Keratinocyte (primary cell): ENCODE measurements around the gene NLRP9. TPM values are rescaled to one million over a fixed set of nuclear protein-coding genes. Genes with fewer than 3 reads are reported as not detected.

Experiments used
- DNase-seq: peaks from one replicate; pipeline ENCODE4 v3.0.0-alpha.2; 2011; ENCODE audit warnings: low read depth, missing footprints, low spot score
- FAIRE-seq: peaks from 2 replicates; lab custom pipeline; 2011; peaks lifted over from hg19 to GRCh38; lab: Jason Lieb, UNC
- H2AFZ ChIP-seq: 2 replicates; pipeline ENCODE4 v1.6.0; 2012; ENCODE audit warnings: low read length, control low read depth, inconsistent platforms; ENCODE audit not compliant: control insufficient read depth
- H3K27ac ChIP-seq: 2 replicates; pipeline ENCODE4 v1.5.1; 2011; ENCODE audit warnings: low read length; ENCODE audit not compliant: control insufficient read depth, insufficient read depth
- H3K27me3 ChIP-seq: 3 replicates; pipeline ENCODE4 v1.6.0; 2011; ENCODE audit warnings: low read length; ENCODE audit not compliant: control insufficient read depth, insufficient read depth; ENCODE audit errors: extremely low read depth
- H3K36me3 ChIP-seq, 2 experiments: 2 replicates in 1 of 2; 3 replicates in 1 of 2; pipeline ENCODE4 v1.5.1; 2011; ENCODE audit warnings: low read length in 2 of 2, mild to moderate bottlenecking in 1 of 2; ENCODE audit not compliant: control insufficient read depth in 2 of 2, insufficient read depth in 2 of 2; ENCODE audit errors: extremely low read depth in 1 of 2
- H3K4me1 ChIP-seq: 3 replicates; pipeline ENCODE4 v1.5.1; 2011; ENCODE audit warnings: low read length; ENCODE audit not compliant: control insufficient read depth, insufficient read depth; ENCODE audit errors: extremely low read depth
- H3K4me2 ChIP-seq: 3 replicates; pipeline ENCODE4 v1.6.0; 2011; ENCODE audit warnings: low read depth, low read length; ENCODE audit not compliant: control insufficient read depth, insufficient read depth; ENCODE audit errors: extremely low read depth
- H3K4me3 ChIP-seq, 3 experiments: fragments of 200-600 bp in 1 of 3; sonication (generic) in 1 of 3; 2 replicates in 2 of 3; 3 replicates in 1 of 3; pipeline ENCODE4 v1.5.1; 2011 to 2016; ENCODE audit warnings: low read length in 3 of 3, mild to moderate bottlenecking in 3 of 3, control low read depth in 2 of 3, inconsistent platforms in 1 of 3, low read depth in 1 of 3, mixed read lengths in 1 of 3, mixed run types in 1 of 3, moderate library complexity in 1 of 3; ENCODE audit not compliant: control insufficient read depth in 2 of 3, insufficient read depth in 2 of 3; ENCODE audit errors: extremely low read depth in 1 of 3
- H3K79me2 ChIP-seq: 2 replicates; pipeline ENCODE4 v1.6.0; 2012; ENCODE audit warnings: low read length; ENCODE audit not compliant: control insufficient read depth, insufficient read depth
- H3K9ac ChIP-seq: 3 replicates; pipeline ENCODE4 v1.6.0; 2011; ENCODE audit warnings: low read length; ENCODE audit not compliant: control insufficient read depth, insufficient read depth; ENCODE audit errors: extremely low read depth
- H3K9me1 ChIP-seq: 3 replicates; pipeline ENCODE4 v1.6.0; 2011; ENCODE audit warnings: low read length; ENCODE audit not compliant: control insufficient read depth, insufficient read depth; ENCODE audit errors: extremely low read depth
- H3K9me3 ChIP-seq: 2 replicates; pipeline ENCODE4 v1.5.1; 2012; ENCODE audit warnings: low read depth, low read length; ENCODE audit not compliant: control insufficient read depth
- H4K20me1 ChIP-seq: 3 replicates; pipeline ENCODE4 v1.6.0; 2011; ENCODE audit warnings: low read length; ENCODE audit not compliant: control insufficient read depth, insufficient read depth; ENCODE audit errors: extremely low read depth
- EZH2 ChIP-seq: IDR thresholded peaks from one replicate; pipeline ENCODE4 v1.6.1; 2012; ENCODE audit warnings: inconsistent platforms, mild to moderate bottlenecking, low read length, moderate library complexity
- dilution Hi-C: fragments of 300-500 bp; cut with MboI; formaldehyde crosslinking; loops from one replicate; pipeline ENCODE4 v1.7.0; 2020; ENCODE audit warnings: low sequenced_read_pairs; ENCODE audit not compliant: extremely low pct_ligation_motif_present
- polyA plus RNA-seq, 5 experiments: library from polyadenylated mRNA; depleted of rRNA in 3 of 5; stranded (reverse) in 3 of 5; stranded (forward) in 1 of 5; unstranded in 1 of 5; fragments of >200 nt; gene quantifications; 1 replicate in 1 of 5; 2 replicates in 3 of 5; 3 replicates in 1 of 5; pipeline versions ENCODE4 v1.2.1 to v1.2.3, GENCODE V29; 2011 to 2012; ENCODE audit warnings: missing spikeins in 2 of 5, low read depth in 1 of 5, low replicate concordance in 1 of 5
- TF ChIP-seq, protein P1 (sequence below), 3 experiments: IDR thresholded peaks in 1 of 3; conservative IDR thresholded peaks in 1 of 3; optimal IDR thresholded peaks in 1 of 3; 2 replicates in 2 of 3; 3 replicates in 1 of 3; pipeline versions ENCODE3 to v1.5.1; 2011; ENCODE audit warnings: low read length in 3 of 3, mild to moderate bottlenecking in 3 of 3, moderate library complexity in 2 of 3, control low read depth in 1 of 3, inconsistent platforms in 1 of 3; ENCODE audit not compliant: insufficient read depth in 2 of 3; ENCODE audit errors: extremely low read depth in 1 of 3

NLRP9 gene
- polyA plus RNA-seq, 1 donor (not counting 4 experiments of a cell fraction or from before 2014, with no cell fraction given): not detected

DNA sequence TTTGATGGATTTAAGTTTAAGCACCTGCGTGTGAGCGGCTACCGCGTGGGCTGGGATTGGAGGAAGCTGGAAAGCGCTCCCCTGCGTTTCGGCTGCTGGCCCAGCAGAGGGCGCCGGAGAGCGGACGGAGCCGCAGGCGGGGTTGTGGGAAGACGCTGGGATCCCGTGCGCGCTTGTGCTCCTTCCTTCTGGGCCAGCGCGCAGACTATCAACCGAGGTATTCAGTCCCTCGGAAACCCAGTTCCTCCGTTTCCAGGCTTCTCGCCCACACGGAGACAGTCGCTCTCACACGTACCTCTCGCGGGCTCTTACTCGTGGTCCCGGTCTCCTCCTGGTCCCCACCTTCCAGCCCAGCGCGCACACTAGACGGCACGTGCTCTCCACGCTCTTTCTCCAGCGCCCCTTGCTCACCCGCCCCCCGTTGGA lies 34.4 kb downstream of the NLRP9 start:
- dilution Hi-C loops: no loop called here
- FAIRE-seq: no peak
- peaks cover 6 to 15% of the 10 kb centered on the region in 2 experiments for H3K36me3 ChIP-seq

DNA sequence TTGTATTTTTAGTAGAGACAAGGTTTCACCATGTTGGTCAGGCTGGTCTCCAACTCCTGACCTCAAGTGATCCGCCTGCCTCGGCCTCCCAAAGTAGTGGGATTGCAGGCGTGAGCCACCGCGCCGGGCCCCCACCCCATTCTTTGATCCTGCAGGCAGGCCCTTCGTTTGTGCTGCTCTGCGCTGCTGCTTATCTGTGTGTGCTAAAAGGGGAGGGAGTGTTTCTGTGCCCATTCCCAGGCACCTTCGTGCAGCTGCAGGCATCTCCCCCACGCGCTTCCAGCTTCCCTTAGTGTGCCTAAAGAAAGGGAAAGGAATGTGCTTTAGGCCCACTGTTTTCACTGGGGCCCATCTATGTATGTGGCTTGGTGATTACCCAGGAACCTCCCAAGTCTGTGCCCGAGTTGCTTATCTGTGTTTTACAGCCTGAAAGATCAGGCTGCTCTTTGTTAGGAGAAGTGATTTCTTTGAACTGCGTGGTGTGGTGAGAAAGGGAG lies 36.0 kb downstream of the NLRP9 start:
- H3K36me3 ChIP-seq: peaks cover 6 to 22% of the 10 kb centered on the region in 2 experiments
- TF ChIP-seq, protein P1, sequence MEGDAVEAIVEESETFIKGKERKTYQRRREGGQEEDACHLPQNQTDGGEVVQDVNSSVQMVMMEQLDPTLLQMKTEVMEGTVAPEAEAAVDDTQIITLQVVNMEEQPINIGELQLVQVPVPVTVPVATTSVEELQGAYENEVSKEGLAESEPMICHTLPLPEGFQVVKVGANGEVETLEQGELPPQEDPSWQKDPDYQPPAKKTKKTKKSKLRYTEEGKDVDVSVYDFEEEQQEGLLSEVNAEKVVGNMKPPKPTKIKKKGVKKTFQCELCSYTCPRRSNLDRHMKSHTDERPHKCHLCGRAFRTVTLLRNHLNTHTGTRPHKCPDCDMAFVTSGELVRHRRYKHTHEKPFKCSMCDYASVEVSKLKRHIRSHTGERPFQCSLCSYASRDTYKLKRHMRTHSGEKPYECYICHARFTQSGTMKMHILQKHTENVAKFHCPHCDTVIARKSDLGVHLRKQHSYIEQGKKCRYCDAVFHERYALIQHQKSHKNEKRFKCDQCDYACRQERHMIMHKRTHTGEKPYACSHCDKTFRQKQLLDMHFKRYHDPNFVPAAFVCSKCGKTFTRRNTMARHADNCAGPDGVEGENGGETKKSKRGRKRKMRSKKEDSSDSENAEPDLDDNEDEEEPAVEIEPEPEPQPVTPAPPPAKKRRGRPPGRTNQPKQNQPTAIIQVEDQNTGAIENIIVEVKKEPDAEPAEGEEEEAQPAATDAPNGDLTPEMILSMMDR (optimal IDR thresholded peaks at IDR 0.05 in 1 of 3, IDR thresholded peaks at IDR 0.05 in 1 of 3, conservative IDR thresholded peaks at IDR 0.05 in 1 of 3; ENCODE audit: extremely low read depth in 1 of 3, insufficient read depth in 2 of 3, low read length in 3 of 3): no peak
- no peak for TF ChIP-seq EZH2
- no peak overlapping the region for H2AFZ ChIP-seq
- dilution Hi-C loops: no loop called here
- H3K4me3 ChIP-seq: no peak overlapping the region
- no peak overlapping the region for H3K4me2 ChIP-seq
- H3K4me1 ChIP-seq: no peaks in the 10 kb centered on the region
- H3K27me3 ChIP-seq: no peaks in the 10 kb centered on the region
- no peaks in the 10 kb centered on the region for H3K79me2 ChIP-seq
- no peak overlapping the region for H3K9ac ChIP-seq
- FAIRE-seq (no peak), DNase-seq (no peak)
- no peaks in the 10 kb centered on the region for H3K9me3 ChIP-seq
- H3K9me1 ChIP-seq: no peaks in the 10 kb centered on the region
- H3K27ac ChIP-seq: no peak overlapping the region
- H4K20me1 ChIP-seq: no peaks in the 10 kb centered on the region

More for the DNA sequence above, 34.4 kb downstream of the NLRP9 start:
- H3K9me3 ChIP-seq: no peaks in the 10 kb centered on the region
- no peak overlapping the region for H3K27ac ChIP-seq
- H3K79me2 ChIP-seq: no peaks in the 10 kb centered on the region
- H3K4me1 ChIP-seq: no peaks in the 10 kb centered on the region
- H3K4me2 ChIP-seq: no peak overlapping the region
- no peaks in the 10 kb centered on the region for H3K9me1 ChIP-seq
- TF ChIP-seq, protein P1 (optimal IDR thresholded peaks at IDR 0.05 in 1 of 3, IDR thresholded peaks at IDR 0.05 in 1 of 3, conservative IDR thresholded peaks at IDR 0.05 in 1 of 3; ENCODE audit: extremely low read depth in 1 of 3, insufficient read depth in 2 of 3, low read length in 3 of 3): peak; percentile 59 to 78 (median 60)
- no peak for TF ChIP-seq EZH2
- no peak overlapping the region for H3K9ac ChIP-seq
- H3K27me3 ChIP-seq: no peaks in the 10 kb centered on the region
- no peak for DNase-seq
- no peak overlapping the region for H3K4me3 ChIP-seq
- H2AFZ ChIP-seq: no peak overlapping the region
- no peaks in the 10 kb centered on the region for H4K20me1 ChIP-seq
